ENCODE measurements around the gene OSBPL1A. TPM values are rescaled to one million over a fixed set of nuclear protein-coding genes. Genes with fewer than 3 reads are reported as not detected.

Gene OSBPL1A
- total RNA-seq, 2 donors from 2014 or later, result 29.7 to 36.9 TPM

DNA sequence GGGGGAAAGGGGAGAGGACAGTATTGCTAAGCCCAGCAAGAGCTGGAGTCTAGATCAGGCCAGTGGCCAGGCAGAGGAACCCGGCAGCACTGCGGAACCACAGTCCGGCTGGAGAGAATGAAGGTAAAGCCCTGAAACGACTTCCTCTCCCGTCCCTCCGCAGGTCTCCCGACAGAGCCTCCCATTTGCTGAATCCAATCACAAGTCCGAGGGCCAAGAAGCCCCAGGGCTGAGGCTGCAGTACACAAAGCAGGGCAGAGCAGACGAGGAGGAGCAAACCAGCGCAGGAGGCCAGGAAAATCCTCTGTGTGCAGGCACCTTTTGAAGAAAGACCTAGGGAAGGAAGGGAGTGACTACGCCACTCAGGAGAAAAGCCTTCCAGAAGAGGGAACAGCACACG lies 104.4 kb downstream of the OSBPL1A start:
- H3K36me3 Mint-ChIP-seq (ENCODE audit: low read depth), result no peaks in the 10 kb centered on the region
- no peaks in the 10 kb centered on the region for H3K27me3 Mint-ChIP-seq (ENCODE audit: insufficient read depth)
- TF ChIP-seq, protein P1, sequence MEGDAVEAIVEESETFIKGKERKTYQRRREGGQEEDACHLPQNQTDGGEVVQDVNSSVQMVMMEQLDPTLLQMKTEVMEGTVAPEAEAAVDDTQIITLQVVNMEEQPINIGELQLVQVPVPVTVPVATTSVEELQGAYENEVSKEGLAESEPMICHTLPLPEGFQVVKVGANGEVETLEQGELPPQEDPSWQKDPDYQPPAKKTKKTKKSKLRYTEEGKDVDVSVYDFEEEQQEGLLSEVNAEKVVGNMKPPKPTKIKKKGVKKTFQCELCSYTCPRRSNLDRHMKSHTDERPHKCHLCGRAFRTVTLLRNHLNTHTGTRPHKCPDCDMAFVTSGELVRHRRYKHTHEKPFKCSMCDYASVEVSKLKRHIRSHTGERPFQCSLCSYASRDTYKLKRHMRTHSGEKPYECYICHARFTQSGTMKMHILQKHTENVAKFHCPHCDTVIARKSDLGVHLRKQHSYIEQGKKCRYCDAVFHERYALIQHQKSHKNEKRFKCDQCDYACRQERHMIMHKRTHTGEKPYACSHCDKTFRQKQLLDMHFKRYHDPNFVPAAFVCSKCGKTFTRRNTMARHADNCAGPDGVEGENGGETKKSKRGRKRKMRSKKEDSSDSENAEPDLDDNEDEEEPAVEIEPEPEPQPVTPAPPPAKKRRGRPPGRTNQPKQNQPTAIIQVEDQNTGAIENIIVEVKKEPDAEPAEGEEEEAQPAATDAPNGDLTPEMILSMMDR (conservative IDR thresholded peaks at IDR 0.05), result no peak
- H3K9ac ChIP-seq (ENCODE audit: extremely low read depth, low read length, poor library complexity, severe bottlenecking), result no peak overlapping the region
- DNase-seq, result peak; percentile 71
- H3K27me3 ChIP-seq (ENCODE audit: control insufficient read depth, insufficient read depth, low read length, poor library complexity, severe bottlenecking), result no peaks in the 10 kb centered on the region
- no peaks in the 10 kb centered on the region for H3K9me3 ChIP-seq (ENCODE audit: control insufficient read depth, low read length)
- no peaks in the 10 kb centered on the region for H3K9me3 Mint-ChIP-seq
- no peak overlapping the region for H3K4me3 ChIP-seq (ENCODE audit: low read length)
- no peak overlapping the region for H3K27ac Mint-ChIP-seq
- H3K27ac ChIP-seq (ENCODE audit: low read depth, low read length), result no peak overlapping the region
- no peak overlapping the region for H3K4me3 Mint-ChIP-seq
- H3K4me1 Mint-ChIP-seq, result peaks cover 3% of the 10 kb centered on the region
- WGBS, 2 experiments (ENCODE audit: insufficient coverage in 1 of 2, insufficient read length in 1 of 2), result 90 to 96% methylated on average over 8 to 12 of the region's 12 CpGs
- H3K4me1 ChIP-seq (ENCODE audit: control insufficient read depth, insufficient read depth, low read length), result peaks cover 4% of the 10 kb centered on the region
- no peaks in the 10 kb centered on the region for H3K36me3 ChIP-seq (ENCODE audit: control insufficient read depth, insufficient read depth, low read length)

DNA sequence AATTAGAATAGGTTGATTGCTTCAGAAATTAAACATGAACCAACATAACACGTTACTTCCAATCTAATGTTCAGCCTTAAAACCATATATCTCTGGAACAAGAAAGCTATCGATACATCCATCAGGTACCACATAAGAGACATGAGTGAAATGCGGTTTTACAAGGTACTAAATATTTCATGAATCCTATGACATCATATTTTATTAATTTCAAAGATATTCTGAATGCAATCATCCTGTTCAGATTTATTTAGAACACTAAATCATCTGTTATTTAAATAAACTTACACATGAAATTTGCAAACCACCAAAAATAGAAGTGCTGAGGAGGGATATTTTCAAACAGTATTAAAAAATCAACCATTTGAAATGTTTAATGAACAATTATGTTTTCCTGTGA lies 119.0 kb downstream of the OSBPL1A start:
- Histone ChIP-seq H3K4me1 (ENCODE audit: control insufficient read depth, insufficient read depth, low read length) (no peaks in the 10 kb centered on the region), H3K36me3 (ENCODE audit: control insufficient read depth, insufficient read depth, low read length) (no peaks in the 10 kb centered on the region), H3K9me3 (ENCODE audit: control insufficient read depth, low read length) (peaks cover 14% of the 10 kb centered on the region), H3K4me3 (ENCODE audit: low read length) (no peak overlapping the region), H3K27me3 (ENCODE audit: control insufficient read depth, insufficient read depth, low read length, poor library complexity, severe bottlenecking) (no peaks in the 10 kb centered on the region), H3K27ac (ENCODE audit: low read depth, low read length) (no peak overlapping the region), H3K9ac (ENCODE audit: extremely low read depth, low read length, poor library complexity, severe bottlenecking) (no peak overlapping the region)
- Mint-ChIP-seq H3K27ac (no peak overlapping the region), H3K36me3 (ENCODE audit: low read depth) (peaks cover 20% of the 10 kb centered on the region), H3K9me3 (peaks cover 17% of the 10 kb centered on the region), H3K4me3 (no peak overlapping the region), H3K27me3 (ENCODE audit: insufficient read depth) (no peaks in the 10 kb centered on the region), H3K4me1 (peaks cover 4% of the 10 kb centered on the region)
- 97 to 100% methylated on average over 1 to 3 of the region's 3 CpGs for WGBS, 2 experiments (ENCODE audit: insufficient coverage in 1 of 2, insufficient read length in 1 of 2)
- DNase-seq, result no peak
- TF ChIP-seq, protein P1 (conservative IDR thresholded peaks at IDR 0.05), result no peak

DNA sequence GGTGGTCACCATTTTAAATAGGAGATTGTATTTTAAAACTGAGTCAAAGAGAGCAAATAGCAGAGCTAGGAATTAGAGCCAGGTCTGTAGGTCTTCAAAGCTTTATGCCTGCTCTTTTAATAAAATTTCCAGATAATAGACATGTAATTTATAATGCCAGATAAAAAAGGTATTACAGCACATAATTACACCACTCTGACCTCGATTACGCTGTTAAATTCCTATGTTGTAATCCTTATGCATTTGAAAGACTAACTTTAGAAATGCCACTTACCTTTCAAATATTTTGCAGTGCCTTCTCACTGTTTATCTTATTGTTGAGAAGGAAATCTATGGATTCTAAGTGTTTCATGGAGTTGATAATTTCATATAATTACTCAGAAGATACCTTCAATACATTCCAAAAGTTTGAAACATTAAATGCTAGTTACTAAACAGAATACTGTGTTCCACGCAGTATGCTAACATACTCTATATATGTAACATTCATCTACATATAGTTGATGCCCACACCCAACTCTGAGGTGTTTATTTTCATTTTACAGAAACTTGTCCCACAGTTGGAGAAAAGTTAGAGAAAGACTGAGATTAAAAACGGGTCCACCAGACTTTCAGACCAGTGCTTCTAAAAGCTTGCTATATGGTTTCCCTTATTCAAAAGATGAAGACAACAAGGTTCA lies 120.0 kb downstream of the OSBPL1A start:
- TF ChIP-seq, protein P1 (conservative IDR thresholded peaks at IDR 0.05), result no peak
- H3K36me3 Mint-ChIP-seq (ENCODE audit: low read depth), result peaks cover 19% of the 10 kb centered on the region
- H3K4me1 Mint-ChIP-seq, result peaks cover 4% of the 10 kb centered on the region
- H3K27ac Mint-ChIP-seq, result no peak overlapping the region
- no peak overlapping the region for H3K4me3 ChIP-seq (ENCODE audit: low read length)
- H3K36me3 ChIP-seq (ENCODE audit: control insufficient read depth, insufficient read depth, low read length), result no peaks in the 10 kb centered on the region
- WGBS, 2 experiments (ENCODE audit: insufficient coverage in 1 of 2, insufficient read length in 1 of 2), result 67 to 94% methylated on average over 1 to 4 of the region's 4 CpGs
- no peak overlapping the region for H3K9ac ChIP-seq (ENCODE audit: extremely low read depth, low read length, poor library complexity, severe bottlenecking)
- no peak for DNase-seq
- peaks cover 17% of the 10 kb centered on the region for H3K9me3 Mint-ChIP-seq
- H3K4me1 ChIP-seq (ENCODE audit: control insufficient read depth, insufficient read depth, low read length), result no peaks in the 10 kb centered on the region
- H3K9me3 ChIP-seq (ENCODE audit: control insufficient read depth, low read length), result peaks cover 14% of the 10 kb centered on the region
- H3K27ac ChIP-seq (ENCODE audit: low read depth, low read length), result no peak overlapping the region
- H3K27me3 Mint-ChIP-seq (ENCODE audit: insufficient read depth), result no peaks in the 10 kb centered on the region
- H3K4me3 Mint-ChIP-seq, result no peak overlapping the region
- H3K27me3 ChIP-seq (ENCODE audit: control insufficient read depth, insufficient read depth, low read length, poor library complexity, severe bottlenecking), result no peaks in the 10 kb centered on the region
